GM23338 (cell line): ENCODE data around the gene TMPRSS6. TPM values are rescaled to one million over a fixed set of nuclear protein-coding genes. Genes with fewer than 3 reads are reported as not detected.

ENCODE experiments used
- ATAC-seq: fragments of 200-7000 bp; cut with Tn5 transposase; 3 replicates; pipeline ENCODE4 v1.9.1; 2020
- DNase-seq: peaks from one replicate; pipeline ENCODE4 v3.0.0-alpha.2; 2015; ENCODE audit warnings: low spot score
- H2AFZ ChIP-seq: fragments of 200-600 bp; sonication (generic); 2 replicates; pipeline ENCODE4 v1.8.0; 2016; ENCODE audit warnings: antibody characterized with exemption, mild to moderate bottlenecking, moderate library complexity
- H3F3A ChIP-seq: fragments of 200-600 bp; sonication (generic); replicated peaks from 2 replicates; pipeline ENCODE4 v1.8.0; 2017; ENCODE audit warnings: antibody characterized with exemption, mixed run types, low read depth
- H3K27ac ChIP-seq: fragments of 200-600 bp; sonication (generic); 2 replicates; pipeline ENCODE4 v1.6.1; 2016; ENCODE audit warnings: low read depth
- H3K27me3 ChIP-seq: fragments of 200-600 bp; sonication (generic); 2 replicates; pipeline ENCODE4 v1.8.0; 2016; ENCODE audit warnings: mild to moderate bottlenecking, mixed run types, moderate library complexity; ENCODE audit not compliant: insufficient read depth
- H3K36me3 ChIP-seq: fragments of 200-600 bp; sonication (generic); 2 replicates; pipeline ENCODE4 v1.8.0; 2016; ENCODE audit warnings: mild to moderate bottlenecking; ENCODE audit not compliant: insufficient read depth
- H3K4me1 ChIP-seq: fragments of 200-600 bp; sonication (generic); 2 replicates; pipeline ENCODE4 v1.8.0; 2016; ENCODE audit warnings: mild to moderate bottlenecking, moderate library complexity; ENCODE audit not compliant: insufficient read depth
- H3K4me2 ChIP-seq: fragments of 200-600 bp; sonication (generic); 2 replicates; pipeline ENCODE4 v1.7.1; 2017; ENCODE audit warnings: mixed run types
- H3K4me3 ChIP-seq: fragments of 200-600 bp; sonication (generic); 2 replicates; pipeline ENCODE4 v1.6.1; 2016; ENCODE audit warnings: mixed run types
- H3K79me2 ChIP-seq: fragments of 200-600 bp; sonication (generic); replicated peaks from 2 replicates; pipeline ENCODE4 v1.8.0; 2017; ENCODE audit warnings: mild to moderate bottlenecking; ENCODE audit not compliant: insufficient read depth
- H3K9me2 ChIP-seq: fragments of 200-600 bp; sonication (generic); 2 replicates; pipeline ENCODE4 v1.8.0; 2017; ENCODE audit not compliant: insufficient read depth
- H4K20me1 ChIP-seq: fragments of 200-600 bp; sonication (generic); replicated peaks from 2 replicates; pipeline ENCODE4 v1.8.0; 2017; ENCODE audit warnings: mild to moderate bottlenecking; ENCODE audit not compliant: insufficient read depth
- H3K27ac Mint-ChIP-seq: 2 replicates; pipeline ENCODE4 v1.8.0; 2020; ENCODE audit warnings: inconsistent platforms, mild to moderate bottlenecking, moderate library complexity, mixed read lengths
- H3K27me3 Mint-ChIP-seq: 3 replicates; pipeline ENCODE4 v1.8.0; 2022; ENCODE audit warnings: low read depth, mild to moderate bottlenecking, moderate library complexity, mixed read lengths, inconsistent platforms; ENCODE audit not compliant: insufficient read depth, poor library complexity
- H3K36me3 Mint-ChIP-seq: 3 replicates; pipeline ENCODE4 v1.8.0; 2021; ENCODE audit warnings: low read depth, mild to moderate bottlenecking, inconsistent platforms, moderate library complexity, mixed read lengths
- H3K4me1 Mint-ChIP-seq: 3 replicates; pipeline ENCODE4 v1.8.0; 2020; ENCODE audit warnings: mild to moderate bottlenecking, inconsistent platforms, mixed read lengths
- H3K4me3 Mint-ChIP-seq: 3 replicates; pipeline ENCODE4 v1.8.0; 2021; ENCODE audit warnings: moderate library complexity, mild to moderate bottlenecking, inconsistent platforms, mixed read lengths
- H3K9me3 Mint-ChIP-seq: 3 replicates; pipeline ENCODE4 v1.8.0; 2020; ENCODE audit warnings: moderate library complexity, mild to moderate bottlenecking, inconsistent platforms, mixed read lengths
- CREB1 ChIP-seq: fragments of 250-450 bp; sonication (Bioruptor Pico); IDR thresholded peaks from 2 replicates; pipeline ENCODE4 v1.5.0; 2020; ENCODE audit warnings: low read depth, mild to moderate bottlenecking, moderate library complexity
- CTCF ChIP-seq, 2 experiments: fragments of 200-600 bp in 1 of 2; sonication (generic) in 1 of 2; conservative IDR thresholded peaks; 2 replicates each; pipeline versions ENCODE4 v1.5.1 to v1.6.1; 2016 to 2017; ENCODE audit warnings: antibody characterized with exemption in 2 of 2, low read depth in 2 of 2, mild to moderate bottlenecking in 2 of 2, moderate library complexity in 1 of 2
- EZH2 ChIP-seq: fragments of 200-600 bp; sonication (generic); IDR thresholded peaks from one replicate; pipeline ENCODE4 v1.8.0; 2017; ENCODE audit warnings: antibody characterized with exemption, mild to moderate bottlenecking, low read depth; ENCODE audit not compliant: unreplicated experiment
- EZH2phosphoT487 ChIP-seq: fragments of 200-600 bp; sonication (generic); IDR thresholded peaks from one replicate; pipeline ENCODE4 v1.8.1; 2018; ENCODE audit warnings: antibody characterized with exemption; ENCODE audit not compliant: unreplicated experiment
- JUNB ChIP-seq: IDR thresholded peaks from one replicate; pipeline ENCODE4 v1.6.1; 2016; ENCODE audit warnings: antibody characterized with exemption; ENCODE audit not compliant: unreplicated experiment
- NANOG ChIP-seq: IDR thresholded peaks from 2 replicates; pipeline ENCODE4 v1.6.1; 2016; ENCODE audit warnings: antibody characterized with exemption, borderline replicate concordance
- POLR2AphosphoS5 ChIP-seq: IDR thresholded peaks from 2 replicates; pipeline ENCODE4 v1.6.1; 2016; ENCODE audit warnings: antibody characterized with exemption, low read depth
- REST ChIP-seq: IDR thresholded peaks from one replicate; pipeline ENCODE4 v1.6.1; 2018; ENCODE audit warnings: antibody characterized with exemption; ENCODE audit not compliant: unreplicated experiment
- STAT1 ChIP-seq: IDR thresholded peaks from one replicate; pipeline ENCODE4 v1.6.1; 2016; ENCODE audit warnings: antibody characterized with exemption; ENCODE audit not compliant: unreplicated experiment
- ZNF114 ChIP-seq: fragments of 250-450 bp; sonication (Bioruptor Pico); IDR thresholded peaks from 2 replicates; pipeline ENCODE4 v1.5.0; 2020; ENCODE audit warnings: mild to moderate bottlenecking, moderate library complexity
- ZNF331 ChIP-seq: fragments of 250-450 bp; sonication (Bioruptor Pico); IDR thresholded peaks from 2 replicates; pipeline ENCODE4 v1.5.0; 2020; ENCODE audit warnings: low read depth, mild to moderate bottlenecking, moderate library complexity
- ZNF462 ChIP-seq: fragments of 250-450 bp; sonication (Bioruptor Pico); IDR thresholded peaks from 2 replicates; pipeline ENCODE4 v1.5.0; 2020; ENCODE audit warnings: mild to moderate bottlenecking, moderate library complexity
- polyA plus RNA-seq: library from polyadenylated mRNA; unstranded; fragments of >200 nt; fragmentation: Nextera tagmentation; extraction: Ambion mirVana; gene quantifications from 2 replicates; pipeline ENCODE4 v1.2.1, GENCODE V29; 2016
- total RNA-seq: library from RNA; depleted of rRNA; stranded (reverse); fragments of >200 nt; shearing (Covaris generic); gene quantifications from 2 replicates; pipeline ENCODE4 v1.2.3, GENCODE V29; 2014
- TF ChIP-seq, protein P1 (sequence below): IDR thresholded peaks from 2 replicates; pipeline ENCODE4 v1.6.1; 2016; ENCODE audit warnings: antibody characterized with exemption

The TMPRSS6 gene
- total and polyA plus RNA-seq, 2 experiments from 2014 or later, result 0.13 TPM; not detected in 1

DNA sequence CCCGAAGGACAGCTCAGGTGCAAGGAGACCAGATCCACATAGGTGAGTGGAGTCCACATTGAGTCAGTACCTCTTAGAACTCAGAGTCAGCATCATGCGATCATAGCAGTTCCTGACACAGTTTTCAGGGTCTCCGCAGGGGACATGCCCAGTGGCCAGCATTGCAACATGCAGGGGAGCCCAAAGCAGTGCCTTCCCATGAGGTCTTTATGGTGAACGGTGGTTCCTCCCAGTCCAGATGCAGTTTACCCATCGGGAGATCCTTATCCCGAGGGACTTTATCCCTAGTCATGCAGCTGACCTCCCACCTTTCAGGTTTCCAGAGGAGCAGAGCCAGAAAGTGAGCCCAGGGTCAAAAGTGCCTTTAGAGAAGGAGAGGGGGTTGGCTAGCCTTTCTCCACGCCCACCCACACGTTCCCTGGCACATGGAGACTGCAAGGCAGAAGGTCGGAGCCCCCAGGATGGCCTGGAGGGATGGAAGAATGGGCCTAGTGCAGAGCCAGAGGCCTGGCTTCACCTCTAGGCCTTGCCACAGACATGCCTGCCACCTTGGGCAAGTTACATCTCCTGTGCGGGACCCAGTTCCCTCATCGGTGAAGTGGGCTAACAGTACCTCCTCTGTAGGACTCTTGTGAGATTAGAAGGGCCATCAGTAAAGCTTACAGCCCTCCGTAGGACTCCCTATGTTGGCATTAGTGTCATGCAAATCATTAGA, 51.6 kb downstream of the TMPRSS6 start:
- H3K4me2 ChIP-seq, result no peak overlapping the region
- H3K36me3 ChIP-seq, result no peaks in the 10 kb centered on the region; the same call in 1 of the 2 replicates
- Mint-ChIP-seq H3K27ac (no peak overlapping the region), H3K27me3 (peaks cover 8% of the 10 kb centered on the region), H3K9me3 (no peaks in the 10 kb centered on the region), H3K4me1 (peaks cover 14% of the 10 kb centered on the region), H3K4me3 (no peak overlapping the region), H3K36me3 (peaks cover 14% of the 10 kb centered on the region; the same call in 2 of the 3 replicates)
- DNase-seq (no peak), ATAC-seq (no peak)
- no peaks in the 10 kb centered on the region for H3K79me2 ChIP-seq
- no peaks in the 10 kb centered on the region for H3K9me2 ChIP-seq
- H2AFZ ChIP-seq, result no peak overlapping the region
- H3K27me3 ChIP-seq, result no peaks in the 10 kb centered on the region
- TF ChIP-seq EZH2, result no peak
- TF ChIP-seq, protein P1, sequence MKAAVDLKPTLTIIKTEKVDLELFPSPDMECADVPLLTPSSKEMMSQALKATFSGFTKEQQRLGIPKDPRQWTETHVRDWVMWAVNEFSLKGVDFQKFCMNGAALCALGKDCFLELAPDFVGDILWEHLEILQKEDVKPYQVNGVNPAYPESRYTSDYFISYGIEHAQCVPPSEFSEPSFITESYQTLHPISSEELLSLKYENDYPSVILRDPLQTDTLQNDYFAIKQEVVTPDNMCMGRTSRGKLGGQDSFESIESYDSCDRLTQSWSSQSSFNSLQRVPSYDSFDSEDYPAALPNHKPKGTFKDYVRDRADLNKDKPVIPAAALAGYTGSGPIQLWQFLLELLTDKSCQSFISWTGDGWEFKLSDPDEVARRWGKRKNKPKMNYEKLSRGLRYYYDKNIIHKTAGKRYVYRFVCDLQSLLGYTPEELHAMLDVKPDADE, result no peak
- TF ChIP-seq NANOG, result no peak
- TF ChIP-seq EZH2phosphoT487, result no peak
- TF ChIP-seq CREB1 (CRISPR knock-in tag), result no peak
- TF ChIP-seq STAT1, result no peak
- no peak for TF ChIP-seq CTCF (conservative IDR thresholded peaks at IDR 0.05; ENCODE audit: low read depth in 2 of 2)
- TF ChIP-seq ZNF331 (CRISPR knock-in tag), result no peak
- TF ChIP-seq ZNF462 (CRISPR knock-in tag), result no peak
- no peak for TF ChIP-seq REST
- no peak for TF ChIP-seq ZNF114 (CRISPR knock-in tag)
- no peak for TF ChIP-seq POLR2AphosphoS5
- no peak for TF ChIP-seq JUNB
- H3K4me1 ChIP-seq, result peaks cover 13% of the 10 kb centered on the region; the same call in 1 of the 2 replicates
- H3F3A ChIP-seq, result no peaks in the 10 kb centered on the region
- no peak overlapping the region for H3K4me3 ChIP-seq
- H3K27ac ChIP-seq, result no peak overlapping the region
- H4K20me1 ChIP-seq, result 0 out of 2 replicates have a peak, but pooled peaks cover 8% of the 10 kb centered on the region
